ENCODE data around the gene TPD52L1. TPM values are rescaled to one million over a fixed set of nuclear protein-coding genes. Genes with fewer than 3 reads are reported as not detected.

TPD52L1 gene
- total and polyA plus RNA-seq, 2 of the 13 experiments (the other 11 are each of a cell fraction or from before 2014, with no cell fraction given), result 0.49 to 0.53 TPM

GRCh38 chr6:125153391-125154117 lies at the start of gene TPD52L1 (continued):
- TF ChIP-seq ZC3H13 (CRISPR knock-in tag; IDR thresholded peaks at IDR 0.05) (no peak), ERF (CRISPR knock-in tag; IDR thresholded peaks at IDR 0.05) (0 out of 2 replicates have a peak, but pooled peaks have one; percentile 25), ZNF768 (CRISPR knock-in tag; IDR thresholded peaks at IDR 0.05) (peak; percentile 35; the same call in 1 of the 2 replicates), ZNF800 (CRISPR knock-in tag; IDR thresholded peaks at IDR 0.05) (peak; percentile 91; the same call in 1 of the 2 replicates), ZNF709 (CRISPR knock-in tag; IDR thresholded peaks at IDR 0.05) (0 out of 2 replicates have a peak, but pooled peaks have one; percentile 51), ZNF83 (CRISPR knock-in tag; IDR thresholded peaks at IDR 0.05; ENCODE audit: borderline replicate concordance) (no peak), ZNF563 (CRISPR knock-in tag; IDR thresholded peaks at IDR 0.05) (peak; percentile 47; the same call in 1 of the 2 replicates), ARID2 (CRISPR knock-in tag; IDR thresholded peaks at IDR 0.05; ENCODE audit: borderline replicate concordance) (0 out of 2 replicates have a peak, but pooled peaks have one; percentile 53), ZNF281 (CRISPR knock-in tag; IDR thresholded peaks at IDR 0.05; ENCODE audit: borderline replicate concordance) (peak; percentile 67; the same call in 1 of the 2 replicates), ZNF331 (CRISPR knock-in tag; IDR thresholded peaks at IDR 0.05) (peak; percentile 63; the same call in 1 of the 2 replicates), MXD1 (CRISPR knock-in tag; IDR thresholded peaks at IDR 0.05) (peak; percentile 14; the same call in 1 of the 2 replicates), ZNF263 (CRISPR knock-in tag; IDR thresholded peaks at IDR 0.05) (no peak), MTF2 (CRISPR knock-in tag; IDR thresholded peaks at IDR 0.05; ENCODE audit: borderline replicate concordance) (peak; percentile 99), NBN (conservative IDR thresholded peaks at IDR 0.05) (no peak), ZBTB4 (CRISPR knock-in tag; IDR thresholded peaks at IDR 0.05; ENCODE audit: borderline replicate concordance) (no peak), ZNF777 (CRISPR knock-in tag; IDR thresholded peaks at IDR 0.05) (peak; percentile 65), ZNF451 (CRISPR knock-in tag; IDR thresholded peaks at IDR 0.05) (no peak), ZNF704 (CRISPR knock-in tag; IDR thresholded peaks at IDR 0.05; ENCODE audit: borderline replicate concordance) (0 out of 2 replicates have a peak, but pooled peaks have one; percentile 27), RAD21 (CRISPR knock-in tag; IDR thresholded peaks at IDR 0.05) (peak; percentile 75), SMYD3 (CRISPR knock-in tag; IDR thresholded peaks at IDR 0.05) (peak; percentile 28; the same call in 1 of the 2 replicates)
